HG02623 (cell line): ENCODE measurements around the gene NUP210L.

Experiments
- ATAC-seq: cut with Tn5 transposase; IDR thresholded peaks from one replicate; pipeline ENCODE4 v1.9.1; 2021; ENCODE audit warnings: moderate library complexity; ENCODE audit not compliant: unreplicated experiment

Gene NUP210L

GRCh38 chr1:153945795-153946621 lies 208.9 kb downstream of the NUP210L start:
- peak; percentile 65 for ATAC-seq

GRCh38 chr1:153945131-153945794 lies 209.6 kb downstream of the NUP210L start:
- no peak for ATAC-seq

GRCh38 chr1:153944827-153945117 lies 210.1 kb downstream of the NUP210L start:
- no peak for ATAC-seq

GRCh38 chr1:153944005-153944826 lies 210.7 kb downstream of the NUP210L start:
- no peak for ATAC-seq

GRCh38 chr1:153942766-153943549 lies 211.9 kb downstream of the NUP210L start:
- no peak for ATAC-seq
